ENCODE results near the gene CACNA2D3. TPM values are rescaled to one million over a fixed set of nuclear protein-coding genes. Genes with fewer than 3 reads are reported as not detected.

Gene CACNA2D3
- total RNA-seq, 2 donors from 2014 or later = 0.97 TPM; not detected in 1

DNA sequence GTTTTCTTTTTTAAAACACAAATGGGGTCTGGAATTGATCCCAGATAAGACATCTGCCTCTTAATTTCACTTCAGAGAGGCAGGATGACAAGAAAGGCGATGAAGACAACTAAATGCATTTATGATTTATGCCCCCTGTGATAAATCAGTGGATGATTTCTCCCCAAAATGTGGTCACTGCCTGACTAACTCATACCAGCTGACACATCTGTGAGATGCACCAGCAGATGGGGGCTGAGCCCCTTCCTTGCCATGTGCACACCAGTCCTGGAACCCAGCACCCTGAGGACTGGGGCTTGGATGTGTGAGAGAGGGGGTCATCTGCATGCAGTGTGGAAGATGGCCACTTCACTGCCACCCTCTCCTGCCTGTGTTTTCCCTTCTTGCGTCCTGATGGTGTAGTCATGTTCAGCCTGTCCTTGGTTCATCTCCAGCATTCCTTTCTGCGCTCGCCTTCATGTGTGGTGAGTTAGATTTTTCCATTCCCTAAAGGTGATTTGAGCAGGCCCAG lies 541.2 kb downstream of the CACNA2D3 start:
- DNase-seq = no peak
- H3K4me3 ChIP-seq (ENCODE audit: low read length) = no peak overlapping the region
- H3K9me3 ChIP-seq (ENCODE audit: control insufficient read depth, low read length) = no peaks in the 10 kb centered on the region
- H3K27ac ChIP-seq (ENCODE audit: low read depth, low read length) = no peak overlapping the region
- WGBS, 2 experiments (ENCODE audit: insufficient coverage in 1 of 2, insufficient read length in 1 of 2) = 92% methylated on average over 4 of the region's 4 CpGs; no CpG with 5 or more reads in 1 of the 2 experiments
- Mint-ChIP-seq H3K27me3 (ENCODE audit: insufficient read depth) (no peaks in the 10 kb centered on the region), H3K4me1 (peaks cover 23% of the 10 kb centered on the region), H3K27ac (no peak overlapping the region), H3K9me3 (no peaks in the 10 kb centered on the region), H3K4me3 (no peak overlapping the region), H3K36me3 (ENCODE audit: low read depth) (no peaks in the 10 kb centered on the region)
- H3K4me1 ChIP-seq (ENCODE audit: control insufficient read depth, insufficient read depth, low read length) = no peaks in the 10 kb centered on the region
- no peaks in the 10 kb centered on the region for H3K27me3 ChIP-seq (ENCODE audit: control insufficient read depth, insufficient read depth, low read length, poor library complexity, severe bottlenecking)
- TF ChIP-seq, protein P1, sequence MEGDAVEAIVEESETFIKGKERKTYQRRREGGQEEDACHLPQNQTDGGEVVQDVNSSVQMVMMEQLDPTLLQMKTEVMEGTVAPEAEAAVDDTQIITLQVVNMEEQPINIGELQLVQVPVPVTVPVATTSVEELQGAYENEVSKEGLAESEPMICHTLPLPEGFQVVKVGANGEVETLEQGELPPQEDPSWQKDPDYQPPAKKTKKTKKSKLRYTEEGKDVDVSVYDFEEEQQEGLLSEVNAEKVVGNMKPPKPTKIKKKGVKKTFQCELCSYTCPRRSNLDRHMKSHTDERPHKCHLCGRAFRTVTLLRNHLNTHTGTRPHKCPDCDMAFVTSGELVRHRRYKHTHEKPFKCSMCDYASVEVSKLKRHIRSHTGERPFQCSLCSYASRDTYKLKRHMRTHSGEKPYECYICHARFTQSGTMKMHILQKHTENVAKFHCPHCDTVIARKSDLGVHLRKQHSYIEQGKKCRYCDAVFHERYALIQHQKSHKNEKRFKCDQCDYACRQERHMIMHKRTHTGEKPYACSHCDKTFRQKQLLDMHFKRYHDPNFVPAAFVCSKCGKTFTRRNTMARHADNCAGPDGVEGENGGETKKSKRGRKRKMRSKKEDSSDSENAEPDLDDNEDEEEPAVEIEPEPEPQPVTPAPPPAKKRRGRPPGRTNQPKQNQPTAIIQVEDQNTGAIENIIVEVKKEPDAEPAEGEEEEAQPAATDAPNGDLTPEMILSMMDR (conservative IDR thresholded peaks at IDR 0.05) = no peak
- H3K9ac ChIP-seq (ENCODE audit: extremely low read depth, low read length, poor library complexity, severe bottlenecking) = no peak overlapping the region
- no peaks in the 10 kb centered on the region for H3K36me3 ChIP-seq (ENCODE audit: control insufficient read depth, insufficient read depth, low read length)

- Mint-ChIP-seq H3K36me3 (ENCODE audit: low read depth) (no peaks in the 10 kb centered on the region), H3K4me3 (no peak overlapping the region), H3K4me1 (peaks cover 21% of the 10 kb centered on the region), H3K27ac (no peak overlapping the region), H3K27me3 (ENCODE audit: insufficient read depth) (no peaks in the 10 kb centered on the region), H3K9me3 (no peaks in the 10 kb centered on the region)
- H3K27me3 ChIP-seq (ENCODE audit: control insufficient read depth, insufficient read depth, low read length, poor library complexity, severe bottlenecking) = no peaks in the 10 kb centered on the region
- WGBS, 2 experiments (ENCODE audit: insufficient coverage in 1 of 2, insufficient read length in 1 of 2) = 95 to 99% methylated on average over 7 to 8 of the region's 8 CpGs
- H3K36me3 ChIP-seq (ENCODE audit: control insufficient read depth, insufficient read depth, low read length) = no peaks in the 10 kb centered on the region
- H3K4me3 ChIP-seq (ENCODE audit: low read length) = no peak overlapping the region
- no peak for DNase-seq
- no peak overlapping the region for H3K9ac ChIP-seq (ENCODE audit: extremely low read depth, low read length, poor library complexity, severe bottlenecking)
- no peaks in the 10 kb centered on the region for H3K4me1 ChIP-seq (ENCODE audit: control insufficient read depth, insufficient read depth, low read length)
- TF ChIP-seq, protein P1 (conservative IDR thresholded peaks at IDR 0.05) = no peak
- H3K9me3 ChIP-seq (ENCODE audit: control insufficient read depth, low read length) = no peaks in the 10 kb centered on the region
- no peak overlapping the region for H3K27ac ChIP-seq (ENCODE audit: low read depth, low read length)
Measured at GRCh38 chr3:54665016-54665600, 542.8 kb downstream of the CACNA2D3 start.

DNA sequence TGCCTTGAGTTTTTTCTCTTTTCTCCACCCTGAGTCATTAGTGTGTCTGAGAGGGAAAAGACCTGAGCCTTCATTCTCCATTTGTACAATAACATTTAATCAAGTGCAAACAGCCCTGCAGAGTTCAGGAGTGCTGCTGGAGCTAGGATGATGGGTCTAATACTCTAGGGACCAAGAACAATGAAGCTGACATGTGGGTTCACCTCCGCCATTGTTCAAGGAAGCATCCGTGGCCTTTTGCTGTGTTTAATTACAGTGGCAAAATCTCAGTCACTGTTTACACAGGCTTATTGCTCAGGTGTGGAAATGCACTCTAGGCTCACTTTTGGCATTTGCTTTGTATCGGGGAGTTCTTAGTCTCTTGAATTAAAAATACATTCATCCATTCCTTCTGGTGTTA lies 545.9 kb downstream of the CACNA2D3 start:
- Mint-ChIP-seq H3K4me1 (peaks cover 38% of the 10 kb centered on the region), H3K27me3 (ENCODE audit: insufficient read depth) (no peaks in the 10 kb centered on the region), H3K4me3 (no peak overlapping the region), H3K27ac (no peak overlapping the region), H3K36me3 (ENCODE audit: low read depth) (no peaks in the 10 kb centered on the region), H3K9me3 (no peaks in the 10 kb centered on the region)
- Histone ChIP-seq H3K9me3 (ENCODE audit: control insufficient read depth, low read length) (no peaks in the 10 kb centered on the region), H3K27ac (ENCODE audit: low read depth, low read length) (no peak overlapping the region), H3K36me3 (ENCODE audit: control insufficient read depth, insufficient read depth, low read length) (no peaks in the 10 kb centered on the region), H3K4me3 (ENCODE audit: low read length) (no peak overlapping the region), H3K27me3 (ENCODE audit: control insufficient read depth, insufficient read depth, low read length, poor library complexity, severe bottlenecking) (no peaks in the 10 kb centered on the region), H3K9ac (ENCODE audit: extremely low read depth, low read length, poor library complexity, severe bottlenecking) (no peak overlapping the region), H3K4me1 (ENCODE audit: control insufficient read depth, insufficient read depth, low read length) (peaks cover 4% of the 10 kb centered on the region)
- no peak for DNase-seq
- WGBS, 2 experiments (ENCODE audit: insufficient coverage in 1 of 2, insufficient read length in 1 of 2) = 95 to 100% methylated on average over 2 to 3 of the region's 3 CpGs
- TF ChIP-seq, protein P1 (conservative IDR thresholded peaks at IDR 0.05) = no peak

All from endodermal cell (in vitro differentiated cells).